ENCODE data around the gene SOX6.

Gene SOX6

DNA sequence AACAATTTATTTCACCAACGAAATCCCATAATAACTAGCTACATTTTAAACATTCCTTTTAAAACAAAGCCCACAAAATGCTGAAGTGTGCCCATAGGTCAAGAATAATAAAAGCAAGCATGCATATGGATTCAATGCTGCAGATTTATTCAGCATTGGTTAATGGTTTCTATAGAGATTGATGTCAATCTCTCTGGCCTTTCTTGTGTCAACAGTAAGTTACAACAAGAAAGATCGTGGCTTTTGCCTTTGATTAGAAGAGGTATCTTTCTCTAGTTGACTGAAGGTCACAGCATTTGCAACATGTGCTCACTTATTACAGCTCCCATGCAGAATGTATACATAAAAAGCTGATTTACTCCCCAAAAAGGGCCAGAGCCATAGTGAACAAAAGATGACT, 1.4 kb upstream of the SOX6 start:
- Mint-ChIP-seq H3K4me3 (no peak overlapping the region), H3K4me1 (ENCODE audit: low read depth in 2 of 2) (no peaks in the 10 kb centered on the region), H3K9me3 (peaks cover 6 to 12% of the 10 kb centered on the region in 2 donors), H3K36me3 (ENCODE audit: insufficient read depth) (no peaks in the 10 kb centered on the region), H3K27me3 (no peaks in the 10 kb centered on the region), H3K27ac (no peak overlapping the region)
- DNase-seq (no peak), ATAC-seq (replicated peaks) (no peak)

DNA sequence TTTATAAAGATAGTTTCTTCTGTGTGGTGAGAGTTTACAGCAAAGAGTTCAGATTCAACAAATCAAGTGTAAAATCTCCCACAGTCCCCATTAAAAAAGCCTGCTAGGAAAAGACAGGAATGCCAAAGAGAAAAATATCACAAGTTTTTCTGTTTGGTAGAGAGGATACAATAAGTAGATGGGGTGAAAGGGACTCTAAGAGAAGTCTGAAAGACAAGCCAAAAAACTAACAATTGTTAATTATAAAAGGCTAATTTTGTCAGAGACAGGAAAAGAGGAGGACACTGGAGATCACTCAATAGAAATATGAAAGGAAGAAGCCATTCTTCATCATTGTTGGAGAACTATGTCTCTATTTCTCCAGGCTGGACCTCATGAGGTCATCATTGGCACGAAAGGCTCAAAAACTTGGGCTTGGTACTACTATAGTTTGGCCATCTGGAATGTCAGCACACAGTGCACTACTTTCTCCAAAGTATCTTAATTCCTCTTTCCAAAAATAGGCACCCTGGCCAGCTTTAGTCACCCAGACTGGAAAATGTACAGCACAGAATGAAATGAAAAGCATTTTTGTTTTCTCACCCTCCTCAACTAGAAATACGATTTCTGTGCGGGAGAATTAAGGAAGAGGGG, 531 bp upstream of the SOX6 start:
- H3K36me3 Mint-ChIP-seq (ENCODE audit: insufficient read depth): no peaks in the 10 kb centered on the region
- no peaks in the 10 kb centered on the region for H3K4me1 Mint-ChIP-seq (ENCODE audit: low read depth in 2 of 2)
- H3K27ac Mint-ChIP-seq: no peak overlapping the region
- DNase-seq (no peak), ATAC-seq (replicated peaks) (no peak)
- no peak overlapping the region for H3K4me3 Mint-ChIP-seq
- H3K9me3 Mint-ChIP-seq: peaks cover 3 to 12% of the 10 kb centered on the region in 2 donors
- no peaks in the 10 kb centered on the region for H3K27me3 Mint-ChIP-seq

DNA sequence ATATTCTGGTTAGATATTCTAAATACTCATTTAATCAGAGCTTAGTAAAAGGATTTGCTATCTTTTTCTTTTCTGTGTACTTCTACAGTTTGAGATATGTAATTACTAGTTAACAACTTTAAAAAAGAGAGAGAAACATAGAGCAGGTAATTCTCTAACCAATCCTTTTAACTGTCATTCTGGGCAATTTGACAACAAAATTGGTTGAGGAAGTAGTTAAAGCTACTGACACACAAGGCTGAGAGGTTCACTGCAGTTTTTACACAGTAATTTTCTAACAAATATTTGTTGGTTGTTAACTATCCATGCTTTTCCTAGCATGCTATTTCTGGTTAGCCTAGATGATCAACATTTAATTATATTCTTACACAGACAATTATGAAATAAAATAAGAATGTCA, 3.6 kb downstream of the SOX6 start:
- Mint-ChIP-seq H3K4me3 (no peak overlapping the region), H3K36me3 (ENCODE audit: insufficient read depth) (no peaks in the 10 kb centered on the region), H3K9me3 (peaks cover 7 to 10% of the 10 kb centered on the region in 2 donors), H3K4me1 (ENCODE audit: low read depth in 2 of 2) (no peaks in the 10 kb centered on the region), H3K27ac (no peak overlapping the region), H3K27me3 (no peaks in the 10 kb centered on the region)
- ATAC-seq (replicated peaks): no peak
- DNase-seq: no peak

DNA sequence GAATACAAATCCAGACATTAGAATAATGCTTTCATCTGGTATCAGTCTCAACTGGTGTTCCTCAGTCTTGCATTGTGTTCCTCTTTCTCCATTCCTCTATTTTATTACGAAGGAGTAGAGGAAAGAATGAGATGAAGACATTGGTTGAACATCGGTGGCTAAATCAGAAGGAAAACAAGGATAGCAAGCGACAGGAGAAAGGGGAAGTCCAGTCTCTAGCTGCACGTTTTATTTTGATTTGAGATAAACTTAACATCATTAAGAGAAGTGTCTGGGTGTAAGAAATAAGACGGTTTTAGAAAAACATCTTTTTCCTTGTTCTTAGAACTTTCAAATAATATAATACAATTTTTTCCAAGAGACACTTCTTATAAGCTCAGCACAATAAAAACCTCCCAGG, 6.2 kb downstream of the SOX6 start:
- no peak overlapping the region for H3K27ac Mint-ChIP-seq
- no peaks in the 10 kb centered on the region for H3K4me1 Mint-ChIP-seq (ENCODE audit: low read depth in 2 of 2)
- H3K27me3 Mint-ChIP-seq: no peaks in the 10 kb centered on the region
- no peak overlapping the region for H3K4me3 Mint-ChIP-seq
- H3K9me3 Mint-ChIP-seq: peaks cover 7 to 10% of the 10 kb centered on the region in 2 donors
- ATAC-seq (replicated peaks): no peak
- DNase-seq: no peak
- no peaks in the 10 kb centered on the region for H3K36me3 Mint-ChIP-seq (ENCODE audit: insufficient read depth)

DNA sequence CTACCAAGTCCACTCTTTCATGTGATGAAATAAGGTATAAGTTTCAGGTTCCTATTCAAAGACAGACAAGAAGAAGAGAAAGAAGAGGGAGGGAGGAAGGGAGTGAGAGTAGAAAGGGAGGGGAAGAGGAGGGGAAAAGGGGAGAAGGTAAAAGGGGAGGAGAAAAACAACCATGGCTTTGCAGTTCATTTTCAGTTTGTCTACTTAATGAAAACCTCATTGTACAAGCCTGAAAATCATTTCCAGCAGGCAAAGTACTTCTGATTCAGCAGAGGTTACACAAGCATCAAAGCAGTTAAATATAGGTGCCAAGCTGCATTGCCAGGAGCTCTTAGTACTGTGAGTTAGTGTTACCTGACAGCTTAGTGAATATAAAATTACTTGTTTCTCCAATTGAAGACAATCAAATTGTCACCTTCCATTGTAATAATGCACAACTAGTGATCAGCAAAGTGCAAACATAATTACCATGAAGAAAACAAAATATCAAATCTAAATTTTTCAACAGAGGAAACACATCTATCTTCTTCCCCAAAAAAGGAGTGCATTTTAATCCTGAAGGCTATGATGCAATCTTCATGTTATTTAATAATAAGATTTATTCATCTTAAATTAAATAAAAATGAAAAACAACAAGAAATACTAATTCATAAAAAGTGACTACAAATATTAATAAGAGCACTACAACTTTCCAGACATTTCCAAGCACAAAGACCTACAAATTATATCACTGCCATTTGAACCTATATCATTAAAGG, 8.2 kb downstream of the SOX6 start:
- Mint-ChIP-seq H3K4me1 (ENCODE audit: low read depth in 2 of 2) (no peaks in the 10 kb centered on the region), H3K36me3 (ENCODE audit: insufficient read depth) (no peaks in the 10 kb centered on the region), H3K9me3 (peaks cover 7 to 10% of the 10 kb centered on the region in 2 donors), H3K4me3 (no peak overlapping the region), H3K27ac (no peak overlapping the region), H3K27me3 (no peaks in the 10 kb centered on the region)
- no peak for ATAC-seq (replicated peaks)
- DNase-seq: no peak

DNA sequence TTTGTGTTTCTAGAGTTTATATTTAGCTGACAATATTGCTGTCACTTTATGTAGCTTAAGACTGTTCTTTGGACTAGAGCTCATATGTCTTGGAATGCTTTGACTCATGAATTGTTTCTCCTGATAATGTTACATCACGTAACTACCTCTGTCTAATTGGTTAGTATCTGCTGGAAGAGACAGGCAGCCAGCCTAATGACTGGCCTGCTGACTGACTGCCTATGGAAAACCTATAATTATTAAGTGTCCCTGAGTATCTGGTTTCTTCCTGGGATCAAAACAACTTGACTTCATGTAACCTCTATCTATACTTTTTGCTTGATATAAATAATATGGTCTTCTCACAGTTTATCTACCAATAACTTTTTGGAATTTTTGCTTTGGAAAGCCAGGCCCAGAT, 9.4 kb downstream of the SOX6 start:
- DNase-seq: no peak
- Mint-ChIP-seq H3K9me3 (peaks cover 7 to 10% of the 10 kb centered on the region in 2 donors), H3K4me1 (ENCODE audit: low read depth in 2 of 2) (no peaks in the 10 kb centered on the region), H3K36me3 (ENCODE audit: insufficient read depth) (no peaks in the 10 kb centered on the region), H3K27me3 (no peaks in the 10 kb centered on the region), H3K4me3 (no peak overlapping the region), H3K27ac (no peak overlapping the region)
- ATAC-seq (replicated peaks): no peak

DNA sequence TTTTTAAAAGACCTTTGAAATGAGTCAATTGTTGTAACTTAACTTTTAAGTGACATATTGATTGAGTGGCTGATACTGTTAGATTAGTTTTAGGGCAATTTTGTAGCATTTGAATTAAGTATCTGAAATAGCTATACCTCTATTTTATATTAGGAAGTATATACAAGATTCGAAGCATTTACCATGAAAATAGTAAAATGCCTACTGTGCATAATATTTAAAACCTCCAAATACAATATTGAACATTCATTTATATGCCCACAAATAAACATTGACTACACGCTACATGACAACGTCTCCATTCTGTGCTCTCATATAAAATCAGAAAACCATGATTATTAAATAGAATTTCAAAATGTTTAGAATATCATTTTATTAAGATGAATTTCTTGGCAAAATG, 14.5 kb downstream of the SOX6 start:
- H3K27ac Mint-ChIP-seq: no peak overlapping the region
- no peaks in the 10 kb centered on the region for H3K36me3 Mint-ChIP-seq (ENCODE audit: insufficient read depth)
- peaks cover 1 to 7% of the 10 kb centered on the region in 2 donors for H3K9me3 Mint-ChIP-seq
- H3K4me3 Mint-ChIP-seq: no peak overlapping the region
- H3K4me1 Mint-ChIP-seq (ENCODE audit: low read depth in 2 of 2): no peaks in the 10 kb centered on the region
- no peak for DNase-seq
- no peak for ATAC-seq (replicated peaks)
- no peaks in the 10 kb centered on the region for H3K27me3 Mint-ChIP-seq

DNA sequence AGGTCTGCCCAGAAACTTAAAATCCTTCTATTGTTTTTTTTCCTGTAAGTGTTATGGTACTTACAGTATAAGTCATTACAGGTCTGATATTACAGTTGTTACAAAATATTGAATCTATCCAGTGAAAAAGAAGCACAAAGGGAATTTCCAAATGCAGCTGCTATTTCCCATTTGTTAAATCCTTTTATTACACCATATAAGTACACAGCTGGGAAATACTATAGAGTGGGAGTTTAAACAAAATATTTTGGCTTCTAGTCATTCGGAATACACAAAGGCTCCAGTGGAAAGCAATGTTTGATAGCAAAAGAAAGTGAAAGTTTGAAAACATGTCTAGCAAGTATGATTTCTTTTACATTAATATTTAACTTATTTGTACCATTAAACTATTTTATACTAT, 18.0 kb downstream of the SOX6 start:
- no peak overlapping the region for H3K27ac Mint-ChIP-seq
- no peaks in the 10 kb centered on the region for H3K36me3 Mint-ChIP-seq (ENCODE audit: insufficient read depth)
- peaks cover 10 to 14% of the 10 kb centered on the region in 2 donors for H3K9me3 Mint-ChIP-seq
- DNase-seq (no peak), ATAC-seq (replicated peaks) (no peak)
- H3K4me1 Mint-ChIP-seq (ENCODE audit: low read depth in 2 of 2): no peaks in the 10 kb centered on the region
- H3K27me3 Mint-ChIP-seq: no peaks in the 10 kb centered on the region
- H3K4me3 Mint-ChIP-seq: no peak overlapping the region

DNA sequence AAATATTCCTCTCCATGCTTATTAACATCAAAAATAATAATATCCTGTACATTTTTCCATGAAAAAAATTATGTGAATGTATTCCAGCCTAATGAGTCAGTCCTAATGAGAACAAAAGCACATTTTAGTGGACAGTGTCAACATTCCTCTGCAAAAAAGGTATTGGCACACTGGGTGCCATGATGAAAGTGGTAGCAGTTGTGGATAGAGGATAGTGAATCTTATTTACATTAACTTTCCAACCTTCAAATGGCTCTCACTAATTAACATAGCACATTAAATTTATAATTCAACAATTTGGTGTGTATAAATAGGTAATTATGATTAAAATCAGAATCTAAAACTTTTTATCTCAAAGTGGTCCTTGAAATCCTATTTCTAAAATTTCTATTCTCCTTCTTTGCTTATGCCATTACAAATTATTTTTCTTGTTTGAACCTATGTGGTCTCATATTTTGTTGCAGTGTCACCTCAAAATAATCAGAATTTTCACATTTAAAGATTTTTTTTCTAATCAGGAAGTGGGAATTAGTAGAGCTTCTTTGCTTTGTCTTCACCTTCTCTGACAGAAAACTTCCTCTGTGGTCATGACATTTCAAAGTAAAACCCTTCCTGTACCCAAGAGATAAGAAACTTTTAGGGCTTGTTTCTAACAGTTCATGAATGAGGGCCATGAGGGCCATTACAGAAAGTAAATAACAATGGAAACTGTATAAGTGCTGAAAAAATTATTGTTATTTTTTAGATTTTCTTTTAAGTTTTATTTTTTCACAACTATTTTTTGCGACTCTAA, 18.7 kb downstream of the SOX6 start:
- no peak overlapping the region for H3K4me3 Mint-ChIP-seq
- no peaks in the 10 kb centered on the region for H3K36me3 Mint-ChIP-seq (ENCODE audit: insufficient read depth)
- DNase-seq (no peak), ATAC-seq (replicated peaks) (no peak)
- H3K27ac Mint-ChIP-seq: no peak overlapping the region
- H3K27me3 Mint-ChIP-seq: no peaks in the 10 kb centered on the region
- no peaks in the 10 kb centered on the region for H3K4me1 Mint-ChIP-seq (ENCODE audit: low read depth in 2 of 2)
- H3K9me3 Mint-ChIP-seq: peaks cover 10 to 14% of the 10 kb centered on the region in 2 donors

DNA sequence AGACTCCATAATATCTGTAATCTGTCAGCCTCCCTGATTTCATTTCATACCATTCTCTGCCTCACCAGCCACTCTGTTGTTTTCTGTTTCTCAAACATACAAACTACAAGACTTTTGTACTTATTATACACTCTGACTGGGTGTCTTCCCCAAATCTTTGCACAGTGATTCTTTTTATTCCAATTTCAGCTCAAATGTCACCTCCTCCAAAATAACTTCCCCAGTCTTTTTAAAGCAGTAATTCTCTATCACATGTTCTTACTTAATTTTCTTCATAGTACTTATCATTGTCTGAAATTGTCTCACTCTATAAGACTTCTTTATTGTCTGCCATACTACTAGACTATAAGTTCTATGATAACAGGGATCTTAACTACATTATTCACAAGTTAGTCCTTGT, 19.6 kb downstream of the SOX6 start:
- no peaks in the 10 kb centered on the region for H3K36me3 Mint-ChIP-seq (ENCODE audit: insufficient read depth)
- no peaks in the 10 kb centered on the region for H3K4me1 Mint-ChIP-seq (ENCODE audit: low read depth in 2 of 2)
- no peak for ATAC-seq (replicated peaks)
- no peak overlapping the region for H3K27ac Mint-ChIP-seq
- H3K9me3 Mint-ChIP-seq: peaks cover 12 to 16% of the 10 kb centered on the region in 2 donors
- no peaks in the 10 kb centered on the region for H3K27me3 Mint-ChIP-seq
- no peak overlapping the region for H3K4me3 Mint-ChIP-seq
- no peak for DNase-seq

DNA sequence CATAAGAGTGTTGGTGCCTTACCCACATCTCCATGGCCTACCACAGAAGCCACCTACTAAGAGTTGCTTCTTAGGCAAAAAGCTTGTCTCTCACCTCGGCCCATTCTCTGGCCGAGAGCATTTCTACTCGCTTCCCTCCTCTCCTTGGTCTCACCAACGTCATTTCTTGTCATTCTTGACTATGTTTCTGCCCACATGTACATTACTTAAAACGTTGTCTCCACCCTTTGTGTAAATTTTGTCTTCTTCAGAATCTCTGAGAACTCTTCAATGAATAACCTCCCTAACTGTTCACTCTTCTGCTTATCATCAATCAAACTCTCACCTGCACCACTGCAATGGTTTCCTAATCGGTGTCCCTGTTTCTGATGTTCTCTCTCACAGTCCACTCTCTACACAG, 20.1 kb downstream of the SOX6 start:
- Mint-ChIP-seq H3K36me3 (ENCODE audit: insufficient read depth) (no peaks in the 10 kb centered on the region), H3K9me3 (peaks cover 17 to 18% of the 10 kb centered on the region in 2 donors), H3K27ac (no peak overlapping the region), H3K4me3 (no peak overlapping the region), H3K27me3 (no peaks in the 10 kb centered on the region), H3K4me1 (ENCODE audit: low read depth in 2 of 2) (no peaks in the 10 kb centered on the region)
- no peak for DNase-seq
- no peak for ATAC-seq (replicated peaks)

DNA sequence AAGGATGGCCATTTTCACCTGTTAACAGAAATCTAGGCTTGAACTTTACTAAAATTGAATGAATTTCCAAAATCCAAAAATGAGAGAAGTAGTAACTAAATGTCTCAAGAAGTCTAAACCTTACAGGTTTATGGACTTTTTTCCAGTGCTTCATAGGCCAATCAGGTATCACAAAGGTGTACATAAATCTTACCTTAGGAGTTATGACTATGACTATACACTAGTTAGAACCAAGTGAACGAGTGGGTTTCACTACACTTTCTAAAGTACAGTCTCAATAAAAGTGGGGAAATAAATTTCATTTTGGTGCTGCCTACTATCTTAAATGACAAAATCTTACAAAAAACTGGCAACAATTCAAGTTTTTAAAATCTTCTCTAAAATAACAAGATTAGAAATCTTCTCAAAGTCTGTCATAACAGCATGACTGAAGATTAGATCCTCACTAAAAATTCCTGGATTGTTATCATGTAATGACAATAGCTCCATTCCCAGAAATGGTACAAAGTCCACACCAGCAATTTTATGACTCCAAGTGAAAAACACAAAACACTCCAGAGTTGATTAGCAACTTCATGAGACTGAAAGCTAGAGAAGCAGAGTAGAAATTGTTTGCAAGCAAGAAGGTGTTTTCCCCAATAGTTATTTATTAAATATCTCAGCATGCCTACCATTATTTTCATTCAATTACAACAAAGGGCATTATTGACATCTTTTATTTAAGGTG, 20.9 kb downstream of the SOX6 start:
- Mint-ChIP-seq H3K27ac (no peak overlapping the region), H3K4me3 (no peak overlapping the region), H3K27me3 (no peaks in the 10 kb centered on the region), H3K9me3 (peaks cover 18 to 22% of the 10 kb centered on the region in 2 donors), H3K36me3 (ENCODE audit: insufficient read depth) (no peaks in the 10 kb centered on the region), H3K4me1 (ENCODE audit: low read depth in 2 of 2) (no peaks in the 10 kb centered on the region)
- ATAC-seq (replicated peaks) (no peak), DNase-seq (no peak)

DNA sequence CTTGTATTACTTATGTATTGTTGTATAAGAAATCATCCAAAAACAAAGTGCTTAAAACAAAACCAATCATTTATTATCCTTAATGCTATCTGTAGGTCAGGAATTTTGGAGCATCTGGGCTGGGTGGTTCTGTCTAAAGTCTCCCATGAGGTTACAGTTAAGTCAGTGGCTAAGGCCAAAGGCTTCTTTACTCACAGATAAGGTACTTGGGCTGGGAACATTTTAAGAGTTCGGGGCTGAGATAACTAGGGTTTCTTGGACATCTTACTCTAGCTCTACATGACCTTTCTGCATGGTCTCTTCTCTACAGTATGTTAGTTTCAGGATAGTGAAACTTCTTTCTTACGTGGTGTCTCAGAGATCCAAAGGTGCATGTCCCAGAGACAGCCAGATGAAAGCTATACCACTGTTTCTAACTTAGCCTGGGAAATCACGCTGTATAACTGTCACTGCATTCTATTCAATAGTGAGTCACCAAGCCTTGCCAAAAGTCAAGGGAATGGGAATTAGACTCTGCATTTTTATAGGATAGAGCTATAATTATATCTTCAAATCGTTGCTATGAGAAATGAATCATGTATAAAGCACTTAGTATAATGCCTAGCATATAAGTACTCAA, 29.6 kb downstream of the SOX6 start:
- Mint-ChIP-seq H3K4me3 (no peak overlapping the region), H3K36me3 (ENCODE audit: insufficient read depth) (no peaks in the 10 kb centered on the region), H3K4me1 (ENCODE audit: low read depth in 2 of 2) (no peaks in the 10 kb centered on the region), H3K9me3 (peaks cover 10 to 17% of the 10 kb centered on the region in 2 donors), H3K27me3 (no peaks in the 10 kb centered on the region), H3K27ac (no peak overlapping the region)
- ATAC-seq (replicated peaks): no peak
- no peak for DNase-seq

Measured in effector memory CD8-positive, alpha-beta T cell (primary cell).